Measurements from ENCODE around the gene SUPT20H.

Gene SUPT20H

DNA sequence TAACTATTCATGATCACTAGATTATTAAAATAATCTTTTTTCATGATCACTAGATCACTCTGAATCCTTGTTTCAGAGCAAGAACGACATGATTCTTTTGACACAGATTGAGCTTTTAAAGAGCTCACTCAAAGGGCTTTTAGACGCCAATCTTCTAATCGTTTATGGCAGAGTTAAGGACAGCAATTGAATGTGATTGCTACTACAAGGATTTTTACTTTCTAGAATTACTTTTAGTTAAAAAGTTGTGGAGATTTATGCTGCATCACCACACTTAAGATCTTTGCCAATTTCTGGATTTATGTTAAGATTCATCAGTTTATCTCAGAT, 57.6 kb downstream of the SUPT20H start:
- no peak for DNase-seq (ENCODE audit: low read depth in 2 of 2)

DNA sequence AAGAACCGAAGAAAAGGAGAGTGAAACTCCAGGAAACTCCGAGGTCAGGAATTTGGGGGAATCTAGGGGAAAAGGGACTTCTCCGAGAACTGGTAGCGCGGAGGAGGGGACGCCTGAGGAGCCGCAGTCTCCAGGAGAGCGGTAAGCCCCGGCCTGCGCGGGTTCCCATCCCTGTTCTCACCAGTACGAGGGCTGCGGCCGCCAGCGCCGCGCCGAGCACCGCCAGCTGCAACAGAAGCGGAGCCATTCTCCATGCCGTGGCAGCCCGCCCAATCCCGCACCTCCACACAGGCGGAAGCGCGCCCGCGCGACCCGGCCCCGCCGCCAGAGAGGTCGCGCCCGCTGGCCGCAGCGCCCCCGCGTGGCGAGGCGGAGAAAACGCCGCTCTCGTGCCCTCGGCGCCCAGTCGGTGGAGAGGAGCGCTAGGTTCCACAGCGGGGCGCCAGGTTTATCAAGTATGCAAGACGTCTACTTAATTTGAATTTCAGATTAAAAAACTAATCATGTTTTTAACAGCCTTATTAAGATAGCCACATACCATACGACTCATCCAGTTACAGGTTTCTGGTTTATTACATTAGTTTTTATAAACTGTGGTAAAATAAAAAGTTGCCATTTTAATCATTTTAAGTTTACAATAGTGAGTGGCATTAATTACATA, 60.3 kb downstream of the SUPT20H start, which contains the start of gene ALG5:
ALG5 (minus strand) TSS at position 287 of the 661 bp plus-strand sequence; CDS start at position 247, 40 bp downstream.
- peak; percentile 86 to 90 for DNase-seq (ENCODE audit: low read depth in 2 of 2)

DNA sequence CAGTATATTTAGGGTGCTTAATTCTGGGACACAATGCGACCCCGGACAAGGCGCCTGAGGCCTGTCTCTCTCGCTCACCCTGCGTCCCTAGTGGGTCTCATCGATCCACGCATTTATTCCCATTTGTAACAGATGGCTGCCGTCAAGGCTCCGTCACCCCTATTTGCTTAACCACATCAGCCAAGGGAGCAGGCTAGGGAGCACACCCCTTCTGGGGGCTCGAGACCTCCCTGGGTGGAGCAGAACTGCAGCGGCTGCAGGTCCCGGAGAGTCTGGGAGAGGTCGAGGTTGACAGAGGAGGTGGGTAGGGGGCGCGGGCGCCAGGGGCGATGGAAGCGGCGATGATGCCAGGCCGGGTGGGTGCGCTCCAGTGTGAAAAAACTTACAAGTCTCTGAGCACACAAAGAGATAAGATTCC, 60.9 kb downstream of the SUPT20H start:
- peak in 1 of 2 donors; percentile 11 for DNase-seq (ENCODE audit: low read depth in 2 of 2)

DNA sequence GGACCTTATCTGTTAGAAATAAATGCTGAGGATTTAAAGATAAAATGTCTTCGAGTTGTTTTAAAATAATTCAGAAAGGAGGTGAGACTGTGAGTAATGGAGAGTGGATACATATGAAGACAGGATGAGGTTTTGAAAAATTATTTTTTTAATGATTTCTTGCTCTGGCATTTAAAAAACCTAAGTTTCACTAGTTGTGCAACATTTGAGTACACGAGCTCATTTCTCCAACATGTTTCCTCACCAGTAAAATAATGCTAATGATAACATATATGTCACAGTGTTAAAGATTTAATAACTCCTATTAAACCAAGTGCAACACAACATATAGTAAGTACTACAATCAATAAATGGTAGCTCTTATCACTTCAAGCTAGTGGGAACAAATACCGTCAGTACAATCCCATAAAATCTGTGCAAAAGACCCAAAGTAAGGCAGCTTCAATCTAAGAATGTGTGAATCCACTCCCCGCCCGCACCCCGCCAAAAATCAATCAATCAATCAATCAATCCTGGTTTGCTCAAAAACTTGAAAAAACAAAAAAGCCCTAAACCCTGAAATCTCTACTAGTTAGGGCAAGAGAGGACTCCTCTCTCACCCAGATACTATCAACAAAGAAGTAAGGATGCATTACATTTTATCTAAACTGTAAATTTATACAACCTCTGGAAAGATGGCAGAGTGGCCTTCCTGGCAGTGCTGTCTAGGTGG, 61.6 kb downstream of the SUPT20H start:
- no peak for DNase-seq (ENCODE audit: low read depth in 2 of 2)

DNA sequence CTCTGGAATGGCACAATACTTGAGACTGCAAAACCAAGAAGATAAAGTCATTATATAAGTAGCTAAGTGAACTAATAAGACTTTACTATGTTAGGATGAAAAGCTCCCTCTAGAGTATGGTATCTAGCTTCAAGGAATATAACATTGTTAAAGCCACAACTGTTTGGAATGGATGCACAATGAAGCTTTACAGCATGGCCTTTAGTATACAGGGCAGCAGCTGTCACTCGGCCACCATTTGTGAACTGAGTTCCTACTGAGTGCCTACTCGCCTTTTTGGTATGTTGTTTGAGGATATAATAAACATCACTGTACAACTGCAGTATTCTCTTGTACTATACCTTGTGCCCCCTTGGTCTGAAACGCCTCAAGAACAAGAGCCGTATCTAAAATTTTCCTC, 67.1 kb downstream of the SUPT20H start:
- no peak for DNase-seq (ENCODE audit: low read depth in 2 of 2)

DNA sequence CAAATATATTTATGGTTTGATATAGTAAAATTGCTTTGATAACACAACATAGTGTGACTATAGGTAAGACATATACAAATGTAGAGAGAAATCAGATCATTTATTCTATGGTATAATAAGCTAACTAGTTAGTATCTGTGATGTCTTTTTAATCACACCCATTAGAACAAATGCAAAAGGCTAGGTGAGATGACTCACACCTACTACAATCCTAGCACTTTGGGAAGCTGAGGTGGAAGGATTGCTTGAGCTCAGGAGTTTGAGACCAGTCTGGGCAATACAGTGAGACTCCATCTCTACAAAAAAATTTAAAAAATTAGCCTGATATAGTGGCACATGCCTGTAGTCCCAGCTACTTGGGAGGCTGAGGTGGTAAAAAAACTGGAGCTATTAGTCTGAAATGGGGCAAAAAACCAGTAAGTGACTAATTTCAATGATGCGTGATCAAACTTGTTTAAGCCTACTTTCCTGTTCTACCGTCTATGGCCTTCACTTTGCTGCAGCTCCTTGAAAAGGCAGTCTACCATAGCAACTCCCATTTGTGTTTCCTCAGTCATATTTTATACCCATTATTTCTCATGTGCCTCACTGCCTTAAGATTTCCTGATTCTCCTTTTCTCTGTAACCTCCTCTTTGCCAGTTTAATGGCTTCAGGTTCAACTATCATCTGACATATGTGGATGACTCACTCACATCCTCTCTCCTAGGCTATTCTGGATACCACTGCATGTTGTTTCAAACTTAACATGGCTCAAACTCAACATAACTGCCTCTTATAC, 72.8 kb downstream of the SUPT20H start:
- DNase-seq (ENCODE audit: low read depth in 2 of 2), result no peak

DNA sequence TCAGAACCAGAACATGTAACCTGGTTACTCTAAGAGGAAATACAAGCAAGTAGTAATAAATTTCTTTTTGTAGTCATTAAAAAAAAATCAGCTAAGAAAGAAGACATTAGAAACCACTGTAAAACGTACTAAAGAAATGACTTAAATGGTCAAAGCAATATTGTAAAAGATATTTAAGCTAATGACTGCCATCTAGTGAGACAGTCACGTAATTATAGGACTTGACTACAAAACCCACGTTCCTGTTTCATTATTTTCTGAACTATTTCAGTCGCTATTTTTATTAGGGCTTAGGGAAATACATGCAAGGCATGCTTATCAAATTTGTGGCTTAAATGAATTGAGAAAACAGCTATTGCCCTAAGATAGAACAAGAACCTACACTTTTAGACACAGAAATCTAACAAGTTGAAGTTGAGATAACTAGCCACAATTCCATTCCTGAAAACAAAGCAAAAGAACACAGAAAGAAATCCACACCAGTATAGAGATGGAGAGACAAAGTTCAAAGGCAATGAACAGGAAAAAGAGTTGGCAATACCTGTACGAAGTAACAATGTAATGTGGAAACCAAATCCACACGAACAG, 78.2 kb downstream of the SUPT20H start:
- DNase-seq (ENCODE audit: low read depth in 2 of 2), result no peak

DNA sequence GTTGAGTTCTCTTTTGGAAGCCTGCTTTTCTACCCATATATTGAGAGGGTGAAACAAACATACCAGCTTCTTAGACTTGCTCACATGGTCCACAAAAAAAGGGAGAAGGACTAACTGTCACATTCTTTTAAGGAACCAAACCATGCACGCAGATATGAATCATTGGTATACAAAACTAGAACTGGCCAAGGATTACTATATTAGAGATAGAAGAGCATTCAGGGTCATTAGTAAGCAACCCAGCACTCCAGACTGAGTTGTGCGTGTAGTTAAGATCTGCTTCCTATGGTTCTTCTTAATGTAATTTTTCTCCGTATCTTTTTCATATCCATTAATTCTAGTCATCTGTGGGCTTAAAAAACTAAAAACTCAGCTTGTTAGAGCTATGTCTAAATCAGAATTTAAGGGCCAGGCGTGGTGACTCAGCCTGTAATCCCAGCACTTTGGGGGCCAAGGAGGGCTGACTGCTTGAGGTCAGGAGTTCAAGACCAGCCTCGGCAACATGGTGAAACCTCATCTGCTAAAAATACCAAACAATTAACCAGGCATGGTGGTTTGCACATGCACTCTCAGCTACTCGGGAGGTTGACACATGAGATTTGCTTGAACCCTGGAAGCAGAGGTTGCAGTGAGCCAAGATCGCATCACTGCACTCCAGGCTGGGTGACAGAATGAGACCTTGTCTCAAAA, 80.0 kb downstream of the SUPT20H start:
- no peak for DNase-seq (ENCODE audit: low read depth in 2 of 2)

DNA sequence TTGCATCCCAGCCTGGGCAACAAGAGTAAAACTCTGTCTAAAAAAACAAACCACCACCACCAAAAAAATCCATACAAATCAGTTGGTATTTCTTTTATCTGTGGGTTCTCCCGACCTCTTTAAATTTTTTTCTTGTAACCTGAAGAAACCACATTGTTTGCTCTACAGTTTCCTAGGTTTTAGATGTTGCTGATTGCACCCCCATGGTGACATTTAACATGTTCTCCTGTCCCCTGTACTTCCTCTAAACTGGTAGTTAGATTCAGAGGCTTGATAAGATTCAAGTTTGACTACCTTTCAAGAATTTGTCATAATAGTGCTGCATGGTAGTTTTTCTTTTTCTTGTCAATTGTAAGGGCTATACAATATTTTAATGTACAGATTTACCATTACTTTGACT, 84.3 kb downstream of the SUPT20H start:
- no peak for DNase-seq (ENCODE audit: low read depth in 2 of 2)

DNA sequence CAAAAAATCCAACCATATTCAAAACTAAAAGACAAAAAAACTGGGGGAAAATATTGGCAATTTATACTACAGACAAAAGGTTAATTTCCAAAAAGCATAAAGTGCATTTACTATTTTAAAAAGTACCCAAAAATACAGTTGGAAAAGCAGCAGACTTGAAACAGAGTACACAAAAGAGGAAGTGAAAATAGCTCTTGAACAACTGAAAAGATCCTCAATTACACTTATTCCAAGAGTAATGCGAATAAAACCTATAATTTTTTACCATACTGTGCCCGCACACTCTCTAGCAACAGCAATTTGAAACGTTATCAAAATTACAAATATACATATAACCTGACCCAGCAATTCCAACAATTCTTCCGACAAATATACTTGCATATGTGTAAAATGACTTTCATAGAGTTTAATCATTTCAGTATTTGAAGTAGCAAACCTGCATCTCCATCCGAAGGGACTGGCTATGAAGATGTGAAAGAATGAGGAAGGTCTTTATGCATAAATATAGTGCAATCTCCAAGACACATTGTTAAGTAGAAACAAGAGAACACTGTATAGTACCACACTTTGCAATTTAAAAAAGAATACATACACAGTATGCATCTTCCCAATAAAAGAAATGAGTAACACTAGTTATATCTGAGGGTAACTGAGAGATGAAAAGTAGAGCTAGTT, 85.7 kb downstream of the SUPT20H start:
- no peak for DNase-seq (ENCODE audit: low read depth in 2 of 2)

DNA sequence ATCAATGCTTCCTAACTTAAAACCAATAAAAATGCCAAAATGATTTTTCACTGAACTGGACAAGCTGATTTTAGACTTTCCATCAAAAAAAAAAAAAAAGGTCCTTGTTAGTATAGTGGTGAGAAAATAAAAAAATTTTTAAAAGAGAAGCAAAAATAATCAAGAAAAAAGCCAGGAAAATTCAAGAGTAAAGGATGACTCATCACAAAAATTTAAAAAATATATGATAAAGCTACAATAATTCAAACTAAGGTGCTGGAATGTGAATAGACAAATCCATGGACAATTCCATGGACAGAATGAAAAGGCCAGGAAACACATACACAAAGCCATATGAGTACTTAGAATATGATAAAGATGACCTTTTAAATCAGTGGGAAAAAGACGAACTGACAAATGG, 86.5 kb downstream of the SUPT20H start:
- DNase-seq (ENCODE audit: low read depth in 2 of 2), result no peak

DNA sequence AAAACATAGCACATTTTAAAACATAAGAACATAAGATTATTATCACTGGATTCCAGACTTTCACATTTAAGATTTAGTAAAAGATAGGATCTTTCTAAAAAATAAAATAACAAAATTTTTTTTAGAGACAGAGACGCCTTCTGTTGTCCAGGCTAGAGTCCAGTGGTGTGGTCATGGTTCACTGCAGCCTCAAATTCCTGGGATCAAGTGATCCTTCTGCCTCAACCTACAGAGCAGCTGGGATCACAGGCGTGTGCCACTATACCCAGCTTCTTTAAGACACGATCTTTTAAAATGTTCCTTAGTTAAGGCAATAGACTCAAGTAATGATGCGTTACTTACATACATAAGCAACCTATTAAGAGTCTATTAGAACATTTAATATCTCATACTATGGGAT, 93.1 kb downstream of the SUPT20H start:
- DNase-seq (ENCODE audit: low read depth in 2 of 2), result no peak

DNA sequence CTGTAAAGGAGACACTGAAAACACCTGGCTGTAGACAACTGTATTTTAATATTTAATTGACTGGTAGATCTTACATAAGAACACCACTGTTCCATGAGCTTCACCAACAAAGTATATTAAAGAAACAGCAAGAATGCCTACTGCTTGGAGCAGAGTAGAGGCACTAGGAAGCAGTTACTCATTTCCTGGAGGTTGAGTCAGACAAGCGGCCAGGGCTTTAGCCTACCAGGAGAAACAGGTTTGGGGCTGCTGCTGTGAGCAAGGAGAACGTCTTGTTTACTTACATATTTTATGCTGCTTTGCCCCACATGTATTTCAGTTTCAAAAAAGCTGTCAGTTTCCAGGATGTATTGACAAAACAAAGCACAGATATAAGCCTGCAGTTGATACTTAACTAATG, 93.7 kb downstream of the SUPT20H start:
- no peak for DNase-seq (ENCODE audit: low read depth in 2 of 2)

DNA sequence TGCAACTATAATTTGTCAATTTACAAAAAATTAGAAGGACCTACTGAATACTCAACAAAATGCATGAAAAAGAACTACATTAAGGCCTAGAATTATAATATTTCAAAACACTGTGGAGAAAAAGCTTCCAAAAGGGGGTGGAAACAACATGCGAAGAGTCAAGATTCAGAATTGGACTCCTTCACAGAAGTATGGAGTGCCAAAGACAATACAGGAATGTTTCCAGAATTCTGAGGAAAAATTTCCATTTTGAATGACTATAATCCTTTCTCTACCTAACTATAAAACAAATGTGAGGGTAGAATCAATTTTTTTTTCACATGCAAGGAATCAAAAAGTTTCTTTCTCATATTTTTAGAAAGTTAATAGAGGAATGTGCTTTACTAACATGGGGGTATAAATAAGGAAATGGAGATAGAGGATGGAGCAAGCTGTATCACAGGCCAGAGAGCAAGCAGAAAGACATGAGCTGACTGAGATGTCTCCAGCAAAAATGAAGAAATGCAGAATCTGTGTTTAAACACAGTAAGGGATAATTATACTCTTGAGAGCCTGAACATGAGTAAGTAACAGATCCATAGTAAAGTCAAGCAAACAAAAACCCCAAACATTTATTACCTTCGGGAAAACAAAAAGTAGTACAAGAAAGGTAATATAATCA, 99.9 kb downstream of the SUPT20H start:
- DNase-seq (ENCODE audit: low read depth in 2 of 2), result no peak

All from stimulated activated CD4-positive, alpha-beta T cell treated with anti-CD3 and anti-CD28 coated beads, Interleukin-1b, Interleukin-23, amount 100 ng/mL, for 4 hours (primary cell).